Activated naive CD8-positive, alpha-beta T cell treated with anti-CD3 and anti-CD28 coated beads, Interleukin-2, amount 50 U/mL, for 24 hours (primary cell): ENCODE results near the gene SC5D.

ENCODE experiments used
- ATAC-seq: fragments of 150-1000 bp; cut with Tn5 transposase; one replicate; pipeline ENCODE4 v1.10.0; 2021
- DNase-seq: peaks from one replicate; pipeline ENCODE4 v3.0.0; 2021
- H3K27ac Mint-ChIP-seq: one replicate; pipeline ENCODE4 v1.8.0; 2021; ENCODE audit warnings: mild to moderate bottlenecking, mixed read lengths
- H3K27me3 Mint-ChIP-seq: one replicate; pipeline ENCODE4 v1.8.0; 2021; ENCODE audit warnings: mixed read lengths
- H3K36me3 Mint-ChIP-seq: one replicate; pipeline ENCODE4 v1.8.0; 2021; ENCODE audit warnings: low read depth, mixed read lengths
- H3K4me1 Mint-ChIP-seq: one replicate; pipeline ENCODE4 v1.8.0; 2021; ENCODE audit warnings: mixed read lengths
- H3K4me3 Mint-ChIP-seq: one replicate; pipeline ENCODE4 v1.8.0; 2021; ENCODE audit warnings: mild to moderate bottlenecking, moderate library complexity, mixed read lengths
- H3K9me3 Mint-ChIP-seq: one replicate; pipeline ENCODE4 v1.8.0; 2021; ENCODE audit warnings: mixed read lengths

The SC5D gene

DNA sequence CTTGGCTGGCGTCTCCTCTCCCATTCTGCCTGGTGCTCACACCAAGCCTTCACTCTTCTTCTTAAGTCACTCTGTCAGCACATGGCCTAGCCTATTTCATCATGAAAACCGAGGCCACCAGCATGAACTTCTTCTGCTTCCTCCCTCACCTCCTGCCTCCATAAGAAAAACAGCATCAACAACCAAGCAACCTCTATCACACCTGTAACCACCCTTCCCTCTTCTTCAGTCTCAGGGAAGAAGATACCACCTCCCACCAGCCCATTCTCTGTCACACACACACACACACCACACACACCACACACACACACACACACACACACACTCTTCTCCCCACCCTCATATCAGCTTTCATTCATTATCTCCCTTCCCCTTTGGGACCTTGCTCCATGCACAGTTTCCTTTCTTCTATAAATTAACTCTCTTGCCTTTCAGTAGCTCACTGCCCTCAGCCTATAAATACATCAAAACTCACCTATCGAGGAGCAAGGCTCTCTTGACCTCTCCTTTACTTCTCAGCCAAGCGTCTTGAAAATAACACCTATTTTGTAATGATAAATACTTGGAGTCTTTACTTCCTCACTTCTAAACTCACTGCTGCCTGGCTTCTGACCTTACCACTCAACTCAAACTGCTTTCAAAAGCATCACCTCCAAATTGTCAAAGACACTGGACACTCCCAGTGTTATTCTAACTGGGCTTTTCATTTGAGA is 36.6 kb downstream of the SC5D start:
- peak; percentile 54 for ATAC-seq
- H3K4me1 Mint-ChIP-seq, result peaks cover 3% of the 10 kb centered on the region
- H3K36me3 Mint-ChIP-seq, result no peaks in the 10 kb centered on the region
- DNase-seq, result no peak
- no peak overlapping the region for H3K27ac Mint-ChIP-seq
- no peaks in the 10 kb centered on the region for H3K27me3 Mint-ChIP-seq
- no peak overlapping the region for H3K4me3 Mint-ChIP-seq
- no peaks in the 10 kb centered on the region for H3K9me3 Mint-ChIP-seq

DNA sequence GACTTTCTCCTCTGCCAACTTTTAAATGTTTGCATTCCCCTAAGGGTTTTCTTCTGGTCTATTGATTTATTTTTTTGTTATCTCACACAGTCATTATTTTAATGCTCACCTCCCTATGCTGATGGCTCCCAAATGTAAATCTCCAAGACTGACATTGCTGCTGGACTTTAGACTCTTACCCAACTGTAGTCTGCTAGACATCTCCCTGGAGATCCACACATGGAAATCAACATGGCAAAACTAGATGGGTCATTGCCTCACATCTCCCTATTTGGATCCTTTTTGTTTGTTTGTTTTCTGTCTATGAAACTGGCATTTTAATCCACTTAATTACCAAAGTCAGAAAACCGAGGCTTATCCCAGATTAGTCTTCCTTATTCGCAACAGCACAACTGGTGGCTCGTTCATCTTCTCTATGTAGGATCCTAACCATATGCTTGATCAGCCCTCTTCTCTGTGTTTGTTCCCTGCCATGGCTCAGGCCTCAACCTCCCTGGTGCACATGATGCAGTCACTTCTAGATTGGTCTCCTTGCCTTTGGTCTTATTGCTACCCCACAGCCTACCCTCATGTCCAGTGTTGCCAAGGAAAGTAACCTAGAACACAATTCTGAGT is 37.3 kb downstream of the SC5D start:
- Mint-ChIP-seq H3K36me3 (no peaks in the 10 kb centered on the region), H3K27me3 (no peaks in the 10 kb centered on the region), H3K9me3 (no peaks in the 10 kb centered on the region), H3K4me1 (peaks cover 7% of the 10 kb centered on the region), H3K27ac (no peak overlapping the region), H3K4me3 (no peak overlapping the region)
- no peak for ATAC-seq
- DNase-seq, result no peak

DNA sequence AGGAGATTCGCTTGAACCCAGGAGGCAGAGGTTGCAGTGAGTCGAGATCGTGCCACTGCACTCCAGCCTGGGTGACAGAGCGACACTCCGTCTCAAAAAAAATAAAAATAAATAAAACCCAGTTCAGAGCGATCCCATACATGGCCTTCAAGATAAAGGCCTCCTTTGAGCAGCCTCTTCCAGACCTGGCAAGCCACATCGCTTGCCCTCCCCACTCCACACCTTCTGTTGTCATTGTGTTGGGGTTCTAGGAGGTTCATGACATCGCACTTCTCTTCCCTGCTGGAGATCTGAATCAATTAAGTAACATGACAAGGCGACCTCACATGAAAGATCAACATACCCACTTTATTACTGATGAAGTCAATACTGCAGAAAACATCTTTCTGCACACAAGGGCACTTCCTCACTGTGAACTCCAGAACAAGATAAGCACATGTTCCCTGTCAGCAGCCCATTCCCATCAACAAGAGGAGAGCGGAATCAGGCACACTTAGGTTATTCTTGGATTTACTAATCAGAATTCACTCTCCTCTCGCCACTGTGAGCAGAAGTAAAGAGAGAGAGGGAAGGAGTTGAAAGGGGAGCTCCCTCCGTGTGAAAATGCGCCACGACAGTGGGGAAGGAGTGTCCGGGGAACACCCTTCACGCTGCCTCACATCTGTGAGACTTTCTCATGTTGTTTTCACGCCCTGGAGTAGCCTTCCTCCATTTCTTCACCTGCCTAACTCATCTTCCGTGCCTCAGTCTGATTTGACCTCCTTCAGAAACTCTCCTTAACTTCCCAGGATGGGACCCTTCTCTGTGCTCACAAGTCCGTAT is 38.3 kb downstream of the SC5D start:
- no peak for ATAC-seq
- DNase-seq, result no peak
- no peaks in the 10 kb centered on the region for H3K27me3 Mint-ChIP-seq
- H3K27ac Mint-ChIP-seq, result no peak overlapping the region
- H3K9me3 Mint-ChIP-seq, result no peaks in the 10 kb centered on the region
- H3K36me3 Mint-ChIP-seq, result no peaks in the 10 kb centered on the region
- H3K4me1 Mint-ChIP-seq, result peaks cover 5% of the 10 kb centered on the region
- H3K4me3 Mint-ChIP-seq, result no peak overlapping the region

DNA sequence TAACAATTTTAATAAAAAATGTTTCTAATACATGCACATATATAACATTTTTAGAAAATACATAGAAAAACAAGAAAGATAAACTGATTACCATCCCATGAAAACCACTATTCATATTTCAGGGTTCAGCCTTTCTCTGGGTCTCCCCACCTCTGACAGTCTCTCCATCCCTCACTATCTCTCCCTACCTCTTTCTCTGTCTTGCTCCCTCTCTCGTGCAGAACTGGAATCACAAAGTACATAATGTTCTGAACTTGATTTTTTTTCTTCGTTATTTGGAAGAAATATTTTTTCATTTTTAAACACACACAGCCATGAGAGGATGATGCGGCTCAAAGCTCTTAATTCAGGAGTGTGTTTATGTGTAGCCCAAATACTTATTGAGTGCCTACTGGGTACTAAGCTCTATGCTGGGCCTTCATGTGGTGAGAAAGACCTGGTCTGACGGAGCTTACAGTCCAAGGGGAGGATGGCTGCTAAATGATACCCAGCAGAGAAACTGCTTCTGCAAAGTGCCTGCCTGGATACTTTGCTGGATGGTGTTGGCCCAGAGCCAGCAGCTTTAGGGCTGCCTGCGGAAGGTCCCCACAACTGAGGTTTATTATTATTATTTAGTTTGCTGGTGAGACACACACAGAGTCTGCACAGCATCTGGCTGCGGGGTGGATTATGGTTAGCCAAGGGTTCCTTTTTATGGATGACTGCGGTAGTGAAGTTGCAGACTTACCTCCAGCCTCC is 42.6 kb downstream of the SC5D start:
- Mint-ChIP-seq H3K27me3 (no peaks in the 10 kb centered on the region), H3K4me3 (no peak overlapping the region), H3K27ac (no peak overlapping the region), H3K36me3 (no peaks in the 10 kb centered on the region), H3K4me1 (peaks cover 19% of the 10 kb centered on the region), H3K9me3 (no peaks in the 10 kb centered on the region)
- DNase-seq (no peak), ATAC-seq (no peak)

DNA sequence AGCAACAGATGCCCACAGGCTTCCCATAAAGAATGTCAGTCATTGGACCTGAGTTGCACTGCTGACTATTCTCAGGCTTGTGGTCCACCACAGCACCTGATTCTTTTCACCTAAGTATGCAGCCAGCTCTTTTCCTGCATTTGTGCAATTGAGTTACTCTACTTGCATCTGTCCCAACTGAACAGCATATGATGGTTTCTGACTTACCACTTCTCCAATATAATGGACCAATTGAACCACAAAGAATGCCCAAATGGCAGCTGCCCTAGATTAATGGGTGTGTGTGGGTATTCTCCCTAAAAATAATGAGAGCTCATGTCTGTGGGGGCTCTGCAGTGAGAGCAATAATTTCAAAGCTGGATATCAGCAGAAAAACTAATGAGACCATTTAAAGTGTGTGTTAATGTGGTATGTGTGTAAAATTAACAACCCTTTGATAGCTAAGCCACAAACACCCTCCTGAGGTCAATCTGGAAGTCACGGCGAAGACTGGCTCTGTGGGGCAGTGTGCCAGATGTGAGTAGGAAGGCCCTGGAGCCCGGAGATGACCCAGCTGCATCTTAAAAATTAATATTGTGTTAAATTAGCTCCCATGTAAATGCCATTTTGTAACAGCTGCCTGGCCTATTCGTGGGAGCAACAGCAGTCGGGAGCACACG is 43.8 kb downstream of the SC5D start:
- H3K9me3 Mint-ChIP-seq, result no peaks in the 10 kb centered on the region
- H3K27ac Mint-ChIP-seq, result no peak overlapping the region
- peaks cover 29% of the 10 kb centered on the region for H3K4me1 Mint-ChIP-seq
- no peak for ATAC-seq
- no peaks in the 10 kb centered on the region for H3K36me3 Mint-ChIP-seq
- no peak for DNase-seq
- H3K27me3 Mint-ChIP-seq, result no peaks in the 10 kb centered on the region
- H3K4me3 Mint-ChIP-seq, result no peak overlapping the region

DNA sequence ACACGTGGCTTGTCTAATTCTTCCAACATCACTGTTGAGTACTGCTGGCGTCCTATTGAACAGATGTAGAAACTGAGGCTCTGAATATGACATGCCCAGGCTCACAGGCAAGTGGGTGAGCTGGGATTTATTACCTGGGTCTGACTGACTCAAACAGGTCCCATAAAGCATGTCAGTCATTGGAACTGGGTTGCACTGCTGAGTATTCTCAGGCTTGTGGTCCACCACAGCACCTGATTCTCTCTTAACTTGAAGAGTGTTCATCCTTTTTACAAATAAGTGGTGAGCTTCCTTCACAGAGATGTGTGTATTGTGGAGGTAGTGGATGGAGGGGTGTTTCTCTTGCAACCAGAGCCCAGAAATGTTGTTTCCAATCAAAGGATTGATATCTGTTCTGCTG is 44.5 kb downstream of the SC5D start:
- peaks cover 32% of the 10 kb centered on the region for H3K4me1 Mint-ChIP-seq
- ATAC-seq, result peak; percentile 24

DNA sequence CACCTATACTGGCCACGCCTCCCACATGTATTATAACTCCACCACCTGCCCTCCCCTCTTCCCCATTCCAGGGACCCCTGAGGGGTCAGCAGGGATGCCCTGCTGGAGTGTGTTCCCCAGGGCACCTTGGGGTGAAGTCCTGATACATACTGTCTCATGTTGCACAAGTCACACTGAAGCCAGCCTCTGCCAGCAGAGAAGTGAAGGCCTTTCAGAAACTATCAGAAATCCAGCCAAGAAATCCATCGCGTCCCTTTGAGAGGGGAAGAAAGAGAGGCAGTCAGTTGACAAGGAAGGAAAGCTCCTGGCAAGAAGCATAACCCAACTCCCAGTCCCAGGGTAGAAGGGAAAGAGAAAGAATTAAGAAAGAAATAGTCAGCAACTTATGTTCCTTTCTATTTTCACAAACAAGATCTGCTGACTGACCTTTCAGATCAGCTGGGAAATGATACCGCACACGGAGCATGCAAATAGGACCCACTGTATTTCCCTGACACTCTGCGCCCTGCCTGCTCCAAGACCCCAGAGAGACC is 45.2 kb downstream of the SC5D start:
- H3K27ac Mint-ChIP-seq, result no peak overlapping the region

More for the DNA sequence above, 44.5 kb downstream of the SC5D start:
- H3K36me3 Mint-ChIP-seq, result no peaks in the 10 kb centered on the region
- H3K27ac Mint-ChIP-seq, result no peak overlapping the region
- H3K4me3 Mint-ChIP-seq, result no peak overlapping the region
- no peak for DNase-seq
- H3K27me3 Mint-ChIP-seq, result no peaks in the 10 kb centered on the region
- H3K9me3 Mint-ChIP-seq, result no peaks in the 10 kb centered on the region

DNA sequence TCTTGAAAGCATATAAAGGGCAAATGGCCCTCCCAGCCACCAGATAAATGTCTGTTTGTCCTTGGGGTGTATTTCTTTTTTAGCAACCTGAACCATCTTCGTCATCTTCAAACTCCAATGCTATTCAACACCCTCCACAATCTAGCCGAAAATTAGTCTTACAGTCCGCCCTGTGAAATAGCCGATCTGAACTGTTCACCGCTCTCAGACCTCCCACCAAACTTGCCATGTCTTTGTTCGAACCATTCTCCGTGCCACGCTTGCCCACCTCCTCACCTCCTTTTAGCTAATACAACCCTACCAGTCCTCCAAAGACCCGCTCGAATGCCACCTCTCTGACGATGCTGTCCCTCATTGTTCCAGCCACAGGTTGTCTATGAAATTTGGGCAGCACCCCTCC is 46.0 kb downstream of the SC5D start:
- no peaks in the 10 kb centered on the region for H3K9me3 Mint-ChIP-seq
- no peaks in the 10 kb centered on the region for H3K27me3 Mint-ChIP-seq
- no peak for DNase-seq
- no peak overlapping the region for H3K27ac Mint-ChIP-seq
- H3K4me3 Mint-ChIP-seq, result no peak overlapping the region
- ATAC-seq, result no peak
- H3K4me1 Mint-ChIP-seq, result peaks cover 32% of the 10 kb centered on the region
- H3K36me3 Mint-ChIP-seq, result no peaks in the 10 kb centered on the region

More for the DNA sequence above, 45.2 kb downstream of the SC5D start:
- Mint-ChIP-seq H3K27me3 (no peaks in the 10 kb centered on the region), H3K9me3 (no peaks in the 10 kb centered on the region), H3K4me1 (peaks cover 32% of the 10 kb centered on the region), H3K4me3 (no peak overlapping the region), H3K36me3 (no peaks in the 10 kb centered on the region)
- no peak for DNase-seq
- no peak for ATAC-seq

DNA sequence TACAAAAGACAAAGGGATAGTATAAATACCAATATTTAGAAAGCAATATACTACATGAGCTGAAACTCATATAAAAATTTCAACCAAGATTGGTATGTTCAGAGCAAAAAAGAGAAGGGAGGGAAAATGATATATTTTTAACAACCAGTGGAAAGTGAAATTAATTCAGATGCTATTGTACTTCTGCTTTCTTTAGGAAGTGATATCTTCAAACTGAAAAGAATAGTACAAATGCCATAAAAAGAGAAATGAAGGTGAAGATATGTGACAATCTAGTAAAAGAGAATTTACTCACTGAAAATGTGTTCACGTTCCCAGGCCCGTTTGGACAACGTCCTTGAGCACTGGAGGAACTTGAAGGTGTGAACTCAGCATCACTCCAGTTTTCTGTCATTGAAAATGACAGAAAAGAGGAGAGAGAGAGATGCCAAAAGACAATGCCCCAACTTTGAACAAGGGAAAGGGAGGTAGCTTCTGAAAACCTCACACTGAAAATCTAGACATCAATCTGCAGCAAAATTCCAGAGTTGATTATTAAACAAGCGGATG is 47.5 kb downstream of the SC5D start:
- Mint-ChIP-seq H3K4me1 (peaks cover 27% of the 10 kb centered on the region), H3K36me3 (no peaks in the 10 kb centered on the region), H3K4me3 (peak overlapping the region; percentile 22), H3K9me3 (no peaks in the 10 kb centered on the region), H3K27me3 (no peaks in the 10 kb centered on the region), H3K27ac (no peak overlapping the region)
- DNase-seq, result no peak
- no peak for ATAC-seq

DNA sequence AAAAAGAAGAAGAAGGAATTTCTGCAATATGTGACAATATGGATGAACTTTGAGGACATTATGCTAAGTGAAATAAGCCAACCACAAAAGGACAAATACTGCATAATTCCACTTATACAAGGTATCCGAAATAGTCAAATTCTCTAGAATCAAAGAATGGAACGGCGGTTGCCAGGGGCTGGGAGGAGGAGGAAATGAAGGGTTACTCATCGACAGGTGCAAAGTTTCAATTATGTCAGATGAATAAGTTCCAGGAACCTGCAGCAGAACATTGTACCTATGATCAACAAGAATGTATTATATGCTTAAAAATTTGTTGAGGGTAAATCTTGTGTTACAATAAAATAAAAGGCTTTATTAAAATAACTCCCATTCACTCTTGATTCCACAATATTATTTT is 49.0 kb downstream of the SC5D start:
- no peak for DNase-seq
- ATAC-seq, result no peak
- H3K27me3 Mint-ChIP-seq, result no peaks in the 10 kb centered on the region
- H3K4me3 Mint-ChIP-seq, result no peak overlapping the region
- H3K4me1 Mint-ChIP-seq, result peaks cover 24% of the 10 kb centered on the region
- no peak overlapping the region for H3K27ac Mint-ChIP-seq
- no peaks in the 10 kb centered on the region for H3K9me3 Mint-ChIP-seq
- no peaks in the 10 kb centered on the region for H3K36me3 Mint-ChIP-seq

DNA sequence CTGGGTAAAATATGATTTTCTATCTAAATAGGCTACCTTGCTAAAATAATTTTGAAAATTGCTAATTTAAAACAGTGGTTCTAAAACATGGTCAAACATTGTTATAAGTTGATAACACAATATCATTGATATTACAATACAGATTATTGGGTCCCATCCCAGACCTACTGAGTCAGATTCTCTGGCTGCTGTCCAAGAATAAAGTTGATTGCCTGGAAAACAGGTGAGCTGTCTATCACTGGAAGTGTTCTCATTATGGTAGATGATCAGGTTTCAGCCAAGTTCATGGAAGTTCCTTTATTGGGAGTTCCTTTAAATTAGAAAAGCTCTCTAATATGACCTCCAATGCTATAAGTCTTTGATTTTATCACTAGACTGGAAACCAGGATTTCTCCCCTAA is 52.3 kb downstream of the SC5D start:
- no peak overlapping the region for H3K4me3 Mint-ChIP-seq
- ATAC-seq (no peak), DNase-seq (no peak)
- H3K9me3 Mint-ChIP-seq, result no peaks in the 10 kb centered on the region
- no peaks in the 10 kb centered on the region for H3K36me3 Mint-ChIP-seq
- H3K4me1 Mint-ChIP-seq, result peaks cover 16% of the 10 kb centered on the region
- H3K27me3 Mint-ChIP-seq, result no peaks in the 10 kb centered on the region
- H3K27ac Mint-ChIP-seq, result no peak overlapping the region

DNA sequence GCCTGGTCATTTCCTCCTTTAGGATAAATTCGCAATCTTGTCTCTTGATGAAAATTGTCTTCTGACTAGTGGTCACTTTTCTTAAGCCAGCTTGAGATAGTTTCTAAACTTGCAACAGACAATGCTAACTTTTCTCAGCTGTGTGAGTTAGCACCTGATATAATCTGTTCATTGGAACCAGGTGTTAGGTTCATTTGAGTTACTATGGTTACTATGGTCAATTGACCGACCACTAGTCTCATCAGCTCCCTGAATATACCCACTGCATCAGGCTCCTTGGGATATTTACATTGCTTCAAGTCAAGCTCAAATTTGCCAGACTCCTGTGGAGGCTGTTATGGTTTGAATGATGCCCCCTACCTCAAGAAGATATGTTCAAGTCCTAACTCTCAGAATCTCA is 54.5 kb downstream of the SC5D start:
- Mint-ChIP-seq H3K9me3 (no peaks in the 10 kb centered on the region), H3K36me3 (no peaks in the 10 kb centered on the region), H3K27me3 (no peaks in the 10 kb centered on the region), H3K4me1 (no peaks in the 10 kb centered on the region), H3K27ac (no peak overlapping the region), H3K4me3 (no peak overlapping the region)
- DNase-seq (no peak), ATAC-seq (no peak)

DNA sequence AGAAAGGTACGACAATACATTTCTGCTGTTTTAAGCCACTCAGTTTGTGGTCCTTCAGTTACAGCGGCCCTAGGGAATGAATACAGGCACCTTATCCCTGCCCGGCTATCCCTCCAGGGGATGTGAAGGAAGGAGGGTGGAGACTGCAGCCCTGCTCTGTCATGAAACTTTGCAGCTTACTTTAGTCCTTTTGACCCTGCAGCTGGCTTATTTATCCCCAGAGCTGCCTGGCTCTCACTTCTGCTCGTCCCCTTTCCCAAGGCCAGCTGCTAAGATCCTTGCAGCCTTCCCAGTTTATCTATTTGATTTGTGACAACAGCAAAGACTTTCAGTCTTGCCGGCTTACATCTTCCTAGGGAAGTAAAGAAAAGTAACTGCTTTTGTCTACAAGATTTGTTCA is 55.2 kb downstream of the SC5D start:
- Mint-ChIP-seq H3K9me3 (no peaks in the 10 kb centered on the region), H3K27ac (no peak overlapping the region), H3K4me1 (no peaks in the 10 kb centered on the region), H3K27me3 (no peaks in the 10 kb centered on the region), H3K4me3 (no peak overlapping the region), H3K36me3 (no peaks in the 10 kb centered on the region)
- ATAC-seq (no peak), DNase-seq (no peak)
